Central memory CD8-positive, alpha-beta T cell (primary cell): ENCODE data around the gene PRRT2.
A peak's percentile ranks its signal among the peaks of the same experiment; 100 is the strongest.
"Not testable (repeated sequence)": the region's sequence is repeated elsewhere in the genome, so short reads cannot be mapped to it uniquely, and the experiment has no call there.

Source experiments
- ATAC-seq: fragments of 150-1000 bp; cut with Tn5 transposase; replicated peaks from 2 replicates; pipeline ENCODE4 v1.10.0; 2022; ENCODE audit warnings: mild to moderate bottlenecking, moderate FRiP score, moderate number of reproducible peaks; ENCODE audit not compliant: poor library complexity, severe bottlenecking; ENCODE audit errors: extremely low read depth
- DNase-seq, 2 donors: peaks; one replicate each; pipeline ENCODE4 v3.0.0; 2021; ENCODE audit warnings: low spot score in 2 of 2
- H3K27ac Mint-ChIP-seq: one replicate; pipeline ENCODE4 v1.8.0; 2022; ENCODE audit warnings: low read depth, mild to moderate bottlenecking, moderate library complexity, mixed read lengths
- H3K27me3 Mint-ChIP-seq: one replicate; pipeline ENCODE4 v1.8.0; 2022; ENCODE audit warnings: mixed read lengths
- H3K36me3 Mint-ChIP-seq: one replicate; pipeline ENCODE4 v1.8.0; 2022; ENCODE audit warnings: mild to moderate bottlenecking, moderate library complexity, mixed read lengths; ENCODE audit not compliant: insufficient read depth
- H3K4me1 Mint-ChIP-seq: one replicate; pipeline ENCODE4 v1.8.0; 2022; ENCODE audit warnings: mixed read lengths
- H3K4me3 Mint-ChIP-seq: one replicate; pipeline ENCODE4 v1.8.0; 2022; ENCODE audit warnings: mild to moderate bottlenecking, moderate library complexity, mixed read lengths
- H3K9me3 Mint-ChIP-seq: one replicate; pipeline ENCODE4 v1.8.0; 2022; ENCODE audit warnings: mixed read lengths

Gene PRRT2

GRCh38 chr16:29779474-29779873 is 32.5 kb upstream of the PRRT2 start:
- Mint-ChIP-seq H3K4me3 (no peak overlapping the region), H3K27me3 (no peaks in the 10 kb centered on the region), H3K4me1 (peaks cover 11% of the 10 kb centered on the region), H3K9me3 (no peaks in the 10 kb centered on the region), H3K27ac (no peak overlapping the region), H3K36me3 (peaks cover 2% of the 10 kb centered on the region)
- ATAC-seq (no peak), DNase-seq (no peak)

DNA sequence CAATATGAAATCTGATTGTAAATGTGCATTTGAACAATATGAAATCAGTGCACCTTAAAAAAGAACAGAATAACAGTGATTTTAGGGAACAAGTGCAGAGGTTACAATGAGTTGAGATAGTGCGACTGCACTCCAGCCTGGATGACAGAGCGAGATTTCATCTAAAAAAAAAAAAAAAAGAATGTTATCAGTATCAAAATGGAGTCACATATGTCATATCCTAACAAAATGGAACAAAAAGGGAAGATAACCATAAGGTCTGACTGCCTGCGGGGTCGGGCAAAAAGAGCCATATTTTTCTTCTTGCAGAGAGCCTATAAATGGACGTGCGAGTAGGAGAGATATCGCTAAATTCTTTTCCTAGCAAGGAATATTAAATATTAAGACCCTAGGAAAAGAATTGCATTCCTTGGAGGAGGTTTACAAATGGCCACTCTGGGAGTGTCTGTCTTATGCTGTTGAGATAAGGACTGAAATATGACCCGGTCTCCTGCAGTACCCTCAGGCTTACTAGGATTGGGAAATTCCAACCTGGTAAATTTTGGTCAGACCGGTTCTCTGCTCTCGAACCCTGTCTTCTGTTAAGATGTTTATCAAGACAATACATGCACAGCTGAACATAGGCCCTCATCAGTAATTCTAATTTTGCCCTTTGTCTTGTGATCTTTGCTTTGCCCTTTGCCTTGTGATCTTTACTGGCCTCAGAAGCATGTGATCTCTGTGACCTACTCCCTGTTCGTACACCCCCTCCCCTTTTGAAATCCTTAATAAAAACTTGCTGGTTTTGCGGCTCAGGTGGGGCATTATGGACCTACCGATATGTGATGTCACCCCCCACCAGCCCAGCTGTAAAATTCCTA is 28.7 kb upstream of the PRRT2 start:
- not testable (repeated sequence) for H3K9me3 Mint-ChIP-seq, H3K36me3 Mint-ChIP-seq, ATAC-seq, H3K4me1 Mint-ChIP-seq, DNase-seq, H3K27me3 Mint-ChIP-seq, H3K27ac Mint-ChIP-seq, H3K4me3 Mint-ChIP-seq

DNA sequence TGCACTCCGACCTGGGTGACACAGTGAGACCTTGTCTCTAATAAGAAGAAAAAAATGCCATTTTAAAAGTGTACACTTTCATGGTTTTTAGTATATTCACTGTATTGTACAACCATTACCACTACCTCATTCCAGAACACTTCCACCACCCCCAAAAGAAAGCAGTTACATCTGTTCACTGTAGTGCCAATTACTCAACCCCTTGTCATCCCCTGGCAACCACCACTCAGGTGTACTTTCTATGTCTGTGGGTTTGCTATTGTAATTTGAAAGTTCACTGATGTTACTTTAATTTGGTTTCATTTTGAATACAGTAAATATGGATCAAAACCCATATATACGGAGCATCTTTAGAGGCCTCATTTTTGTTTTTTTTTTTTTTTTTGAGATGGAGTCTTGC is 27.8 kb upstream of the PRRT2 start:
- Mint-ChIP-seq H3K36me3 (peaks cover 2% of the 10 kb centered on the region), H3K9me3 (no peaks in the 10 kb centered on the region), H3K27me3 (no peaks in the 10 kb centered on the region), H3K4me1 (peaks cover 7% of the 10 kb centered on the region), H3K4me3 (no peak overlapping the region), H3K27ac (no peak overlapping the region)
- DNase-seq (no peak), ATAC-seq (peak; percentile 44)

DNA sequence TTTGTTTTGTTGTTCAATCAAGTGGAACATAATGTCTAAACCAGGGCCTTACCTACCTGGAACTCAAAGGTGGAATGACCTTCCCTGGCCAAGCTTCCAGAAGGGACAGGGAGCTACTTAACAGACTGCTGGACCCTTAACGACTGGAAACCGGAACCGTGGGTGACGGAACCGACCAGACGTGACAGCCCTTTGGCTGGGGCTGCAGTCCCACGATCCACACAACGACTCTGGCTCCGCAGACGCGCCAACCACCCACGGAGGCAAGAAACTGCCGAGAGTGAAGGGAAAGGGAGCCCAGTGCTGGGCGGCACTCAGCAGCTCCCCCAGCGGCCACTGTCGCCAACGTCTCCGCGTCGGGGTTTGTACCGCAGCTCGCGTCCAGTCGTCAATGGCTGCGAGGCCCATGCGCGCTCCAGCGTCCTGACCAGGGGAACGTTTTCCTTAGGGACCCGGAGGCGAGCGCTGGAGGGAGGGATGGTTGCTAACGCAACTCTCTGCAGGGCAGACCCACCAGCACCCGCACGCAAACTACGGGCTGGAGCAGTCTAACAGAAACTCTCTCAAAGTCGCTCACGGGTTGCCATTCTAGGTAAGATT is 27.0 kb upstream of the PRRT2 start:
- DNase-seq, result peak; percentile 60 to 65
- no peak overlapping the region for H3K27ac Mint-ChIP-seq

GRCh38 chr16:29787155-29787554 is 24.8 kb upstream of the PRRT2 start:
- not testable (repeated sequence) for H3K27ac Mint-ChIP-seq, H3K27me3 Mint-ChIP-seq, H3K36me3 Mint-ChIP-seq, H3K9me3 Mint-ChIP-seq, H3K4me3 Mint-ChIP-seq, ATAC-seq, DNase-seq
- H3K4me1 Mint-ChIP-seq, result peaks cover 29% of the 10 kb centered on the region

More for the DNA sequence above, 27.0 kb upstream of the PRRT2 start:
- peak; percentile 83 for ATAC-seq
- Mint-ChIP-seq H3K4me1 (peaks cover 9% of the 10 kb centered on the region), H3K27me3 (no peaks in the 10 kb centered on the region), H3K36me3 (peaks cover 2% of the 10 kb centered on the region), H3K9me3 (no peaks in the 10 kb centered on the region), H3K4me3 (peak overlapping the region; percentile 66)

- Mint-ChIP-seq H3K4me3 (peak overlapping the region; percentile 97), H3K9me3 (no peaks in the 10 kb centered on the region), H3K4me1 (peaks cover 47% of the 10 kb centered on the region), H3K27ac (peak overlapping the region; percentile 92), H3K36me3 (peaks cover 15% of the 10 kb centered on the region), H3K27me3 (no peaks in the 10 kb centered on the region)
- DNase-seq, result no peak
- no peak for ATAC-seq
Observed at GRCh38 chr16:29789775-29790182, 22.2 kb upstream of the PRRT2 start.

DNA sequence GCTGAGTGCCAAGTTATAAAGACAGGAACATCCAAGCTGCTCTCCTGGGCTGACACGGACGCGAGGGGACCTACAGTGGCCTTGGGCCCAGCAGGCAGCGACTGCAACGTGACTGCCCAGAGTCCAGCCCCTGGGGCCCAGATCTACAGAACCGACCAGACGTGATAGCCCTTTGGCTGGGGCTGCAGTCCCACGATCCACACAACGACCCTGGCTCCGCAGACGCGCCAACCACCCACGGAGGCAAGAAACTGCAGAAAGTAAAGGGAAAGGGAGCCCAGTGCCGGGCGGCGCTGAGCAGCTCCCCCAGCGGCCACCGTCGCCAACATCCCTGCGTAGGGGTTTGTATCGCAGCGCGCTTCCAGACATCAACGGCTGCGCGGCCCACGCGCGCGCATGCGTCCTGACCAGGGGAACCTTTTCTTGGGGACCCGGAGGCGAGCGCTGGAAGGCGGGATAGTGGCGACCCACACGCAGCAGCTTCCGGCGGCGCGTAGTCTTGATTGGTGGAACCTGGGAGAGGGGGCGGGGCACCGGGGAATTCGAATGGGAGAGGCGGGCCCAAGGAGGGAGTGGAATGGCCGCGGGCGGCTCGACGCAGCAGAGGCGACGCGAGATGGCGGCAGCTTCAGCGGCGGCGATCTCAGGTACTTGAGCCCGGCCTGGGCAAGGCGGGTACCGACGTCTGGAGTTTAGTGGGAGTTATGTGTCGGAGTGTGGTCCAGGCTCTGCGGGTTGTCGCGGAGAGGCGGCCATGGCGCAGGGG is 21.6 kb upstream of the PRRT2 start, which contains the start of gene KIF22:
Gene KIF22 (plus strand): TSS at position 569 of the 766 bp plus-strand sequence. CDS start 9 bp downstream, at position 578.
- Mint-ChIP-seq H3K27me3 (no peaks in the 10 kb centered on the region), H3K27ac (peak within 1 kb of the TSS; percentile 92), H3K4me3 (peak within 1 kb of the TSS; percentile 97), H3K36me3 (peaks cover 13% of the 10 kb centered on the region), H3K9me3 (no peaks in the 10 kb centered on the region), H3K4me1 (peaks cover 46% of the 10 kb centered on the region)
- DNase-seq, result peak; percentile 99 to 100
- peak; percentile 90 for ATAC-seq

GRCh38 chr16:29790949-29791844 is 20.8 kb upstream of the PRRT2 start:
- Mint-ChIP-seq H3K27me3 (no peaks in the 10 kb centered on the region), H3K27ac (peak overlapping the region; percentile 92), H3K4me3 (peak overlapping the region; percentile 97), H3K4me1 (peaks cover 44% of the 10 kb centered on the region), H3K36me3 (peaks cover 19% of the 10 kb centered on the region), H3K9me3 (no peaks in the 10 kb centered on the region)
- ATAC-seq (peak; percentile 10), DNase-seq (no peak)

- peaks cover 44% of the 10 kb centered on the region for H3K4me1 Mint-ChIP-seq
- no peaks in the 10 kb centered on the region for H3K9me3 Mint-ChIP-seq
Observed at GRCh38 chr16:29791845-29792807, 19.9 kb upstream of the PRRT2 start.

GRCh38 chr16:29793153-29793552 is 18.8 kb upstream of the PRRT2 start:
- not testable (repeated sequence) for H3K9me3 Mint-ChIP-seq, ATAC-seq, H3K27me3 Mint-ChIP-seq, DNase-seq
- peaks cover 49% of the 10 kb centered on the region for H3K4me1 Mint-ChIP-seq
- H3K4me3 Mint-ChIP-seq, result peak overlapping the region; percentile 97
- peaks cover 35% of the 10 kb centered on the region for H3K36me3 Mint-ChIP-seq
- peak overlapping the region; percentile 92 for H3K27ac Mint-ChIP-seq

More at GRCh38 chr16:29791845-29792807, 19.9 kb upstream of the PRRT2 start:
- Mint-ChIP-seq H3K27me3 (no peaks in the 10 kb centered on the region), H3K4me3 (peak overlapping the region; percentile 97), H3K27ac (peak overlapping the region; percentile 92), H3K36me3 (peaks cover 26% of the 10 kb centered on the region)
- DNase-seq (no peak), ATAC-seq (no peak)

DNA sequence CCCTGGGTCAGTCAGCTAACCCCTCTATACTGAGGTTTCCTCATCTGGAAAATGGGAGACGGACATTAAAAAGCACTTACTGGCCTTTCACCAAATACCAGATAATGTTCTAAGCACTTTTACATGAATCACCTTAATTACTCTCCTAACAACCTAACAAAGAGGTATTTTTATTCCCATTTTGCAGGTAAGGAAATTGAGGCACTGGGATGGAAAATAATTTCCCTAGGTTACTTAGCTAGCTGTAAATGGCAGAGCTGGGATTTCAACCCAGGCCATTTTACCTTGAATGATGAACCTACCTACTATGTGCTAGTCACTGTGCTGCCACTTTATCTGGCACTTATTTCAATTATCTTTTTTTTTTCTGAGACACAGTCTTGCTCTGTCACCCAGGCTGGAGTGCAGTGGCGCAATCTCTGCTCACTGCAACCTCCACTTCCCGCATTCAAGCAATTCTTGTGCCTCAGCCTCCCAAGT is 17.7 kb upstream of the PRRT2 start:
- Mint-ChIP-seq H3K36me3 (peaks cover 41% of the 10 kb centered on the region), H3K4me3 (no peak overlapping the region), H3K27ac (no peak overlapping the region), H3K9me3 (no peaks in the 10 kb centered on the region), H3K4me1 (peaks cover 52% of the 10 kb centered on the region), H3K27me3 (no peaks in the 10 kb centered on the region)
- ATAC-seq, result no peak
- DNase-seq, result no peak
